ENCODE measurements around the gene FBXO4. TPM values are rescaled to one million over a fixed set of nuclear protein-coding genes. Genes with fewer than 3 reads are reported as not detected.

Gene FBXO4
- total and polyA plus RNA-seq, 12 donors = 8.7 to 17.3 (median 13.7) TPM

GRCh38 chr5:41924526-41924871 is 582 bp upstream of the FBXO4 start:
- DNase-seq = no peak
- 74 to 76% (median 74%) methylated on average over 4 of the region's 4 CpGs for WGBS, 4 donors
- H3K27ac ChIP-seq = peak overlapping the region; percentile 71 to 97 (median 92)

GRCh38 chr5:41925555-41925951 is 472 bp downstream of the FBXO4 start:
- Histone ChIP-seq H3K4me3 (peak overlapping the region in 3 of 4 donors; percentile 67 to 93 (median 79)), H3K36me3 (replicated peaks in 1 of 2) (peaks cover 0 to 2% of the 10 kb centered on the region in 2 donors), H3K9me3 (replicated peaks in 1 of 3) (no peaks in the 10 kb centered on the region), H3K27ac (peak overlapping the region; percentile 71 to 97 (median 92)), H3K4me1 (replicated peaks in 1 of 2) (peaks cover 0 to 17% of the 10 kb centered on the region in 2 donors), H3K27me3 (no peaks in the 10 kb centered on the region)
- 0 to 2% (median 0%) methylated on average over 4 to 18 of the region's 18 CpGs for WGBS, 4 donors
- intact Hi-C loops (cut with DNase I) = no loop called here
- TF ChIP-seq, protein P1, sequence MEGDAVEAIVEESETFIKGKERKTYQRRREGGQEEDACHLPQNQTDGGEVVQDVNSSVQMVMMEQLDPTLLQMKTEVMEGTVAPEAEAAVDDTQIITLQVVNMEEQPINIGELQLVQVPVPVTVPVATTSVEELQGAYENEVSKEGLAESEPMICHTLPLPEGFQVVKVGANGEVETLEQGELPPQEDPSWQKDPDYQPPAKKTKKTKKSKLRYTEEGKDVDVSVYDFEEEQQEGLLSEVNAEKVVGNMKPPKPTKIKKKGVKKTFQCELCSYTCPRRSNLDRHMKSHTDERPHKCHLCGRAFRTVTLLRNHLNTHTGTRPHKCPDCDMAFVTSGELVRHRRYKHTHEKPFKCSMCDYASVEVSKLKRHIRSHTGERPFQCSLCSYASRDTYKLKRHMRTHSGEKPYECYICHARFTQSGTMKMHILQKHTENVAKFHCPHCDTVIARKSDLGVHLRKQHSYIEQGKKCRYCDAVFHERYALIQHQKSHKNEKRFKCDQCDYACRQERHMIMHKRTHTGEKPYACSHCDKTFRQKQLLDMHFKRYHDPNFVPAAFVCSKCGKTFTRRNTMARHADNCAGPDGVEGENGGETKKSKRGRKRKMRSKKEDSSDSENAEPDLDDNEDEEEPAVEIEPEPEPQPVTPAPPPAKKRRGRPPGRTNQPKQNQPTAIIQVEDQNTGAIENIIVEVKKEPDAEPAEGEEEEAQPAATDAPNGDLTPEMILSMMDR (IDR thresholded peaks at IDR 0.05) = no peak
- TF ChIP-seq POLR2A (IDR thresholded peaks at IDR 0.05) = no peak
- DNase-seq = peak; percentile 30 to 60 (median 39)

More at GRCh38 chr5:41924526-41924871, 582 bp upstream of the FBXO4 start:
- Histone ChIP-seq H3K4me3 (peak overlapping the region in 2 of 4 donors; percentile 67 to 79), H3K9me3 (replicated peaks in 1 of 3) (no peaks in the 10 kb centered on the region), H3K4me1 (replicated peaks in 1 of 2) (peaks cover 0 to 17% of the 10 kb centered on the region in 2 donors), H3K36me3 (replicated peaks in 1 of 2) (peaks cover 0 to 11% of the 10 kb centered on the region in 2 donors), H3K27me3 (no peaks in the 10 kb centered on the region)
- intact Hi-C loops (cut with DNase I) = no loop called here
- TF ChIP-seq POLR2A (IDR thresholded peaks at IDR 0.05) = no peak
- TF ChIP-seq, protein P1 (IDR thresholded peaks at IDR 0.05) = no peak

DNA sequence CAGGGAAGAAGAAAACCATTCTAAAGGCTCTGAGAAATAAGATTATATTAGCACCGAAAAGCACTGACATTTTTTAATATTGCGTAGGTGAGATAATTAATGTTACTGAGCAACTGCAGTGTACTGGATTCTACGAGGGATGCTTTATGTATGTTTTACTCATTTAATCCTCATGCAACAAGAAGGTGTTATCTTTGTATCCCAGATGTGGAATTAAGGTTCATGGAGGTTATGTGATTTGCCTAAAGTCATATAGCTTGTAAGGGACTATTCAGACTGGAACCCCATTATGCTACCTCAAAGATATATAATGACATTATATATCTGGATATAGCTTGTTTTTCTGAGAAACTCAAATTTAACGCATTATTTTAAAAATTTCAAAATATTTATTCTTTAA is 2.5 kb downstream of the FBXO4 start:
- peaks cover 0 to 17% of the 10 kb centered on the region in 2 donors for H3K4me1 ChIP-seq (replicated peaks in 1 of 2)
- H3K9me3 ChIP-seq (replicated peaks in 1 of 3) = no peaks in the 10 kb centered on the region
- intact Hi-C loops (cut with DNase I) = no loop called here
- WGBS, 4 donors = 94 to 95% (median 95%) methylated on average over 4 of the region's 4 CpGs
- no peaks in the 10 kb centered on the region for H3K36me3 ChIP-seq (replicated peaks in 1 of 2)
- no peak overlapping the region for H3K4me3 ChIP-seq
- H3K27ac ChIP-seq = no peak overlapping the region
- TF ChIP-seq, protein P1 (IDR thresholded peaks at IDR 0.05) = no peak
- TF ChIP-seq POLR2A (IDR thresholded peaks at IDR 0.05) = no peak
- H3K27me3 ChIP-seq = no peaks in the 10 kb centered on the region
- DNase-seq = no peak

DNA sequence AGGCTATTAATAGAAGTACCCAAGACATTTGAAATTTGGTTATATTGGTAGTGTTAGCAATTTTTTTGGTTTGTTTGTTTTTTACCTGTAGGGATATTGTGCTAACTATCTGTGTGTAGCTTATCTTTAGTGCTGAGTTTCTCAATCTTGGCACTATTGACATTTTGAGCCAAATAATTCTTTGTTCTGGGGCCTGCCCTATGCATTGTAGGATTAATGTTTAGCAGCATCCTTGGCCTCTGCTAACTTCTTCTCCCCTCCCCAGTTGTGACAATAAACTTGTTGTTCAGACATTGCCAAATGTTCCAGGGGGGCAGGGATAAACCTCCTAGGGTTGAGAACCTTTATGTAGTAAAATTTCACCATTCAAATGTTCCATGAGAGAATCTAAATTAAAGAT is 4.0 kb downstream of the FBXO4 start:
- intact Hi-C loops (cut with DNase I) = no loop called here
- Histone ChIP-seq H3K4me1 (replicated peaks in 1 of 2) (peaks cover 0 to 17% of the 10 kb centered on the region in 2 donors), H3K27me3 (no peaks in the 10 kb centered on the region), H3K36me3 (replicated peaks in 1 of 2) (peaks cover 0 to 1% of the 10 kb centered on the region in 2 donors), H3K9me3 (replicated peaks in 1 of 3) (no peaks in the 10 kb centered on the region), H3K4me3 (no peak overlapping the region), H3K27ac (no peak overlapping the region)
- no peak for DNase-seq
- TF ChIP-seq, protein P1 (IDR thresholded peaks at IDR 0.05) = no peak
- no peak for TF ChIP-seq POLR2A (IDR thresholded peaks at IDR 0.05)
